ENCODE data around the gene RAD51B. TPM values are rescaled to one million over a fixed set of nuclear protein-coding genes. Genes with fewer than 3 reads are reported as not detected.
A peak's percentile ranks its signal among the peaks of the same experiment; 100 is the strongest.

RAD51B gene
- total RNA-seq, 1 experiment from 2014 or later = 23.3 TPM

- CTCF ChIA-PET = no interaction called here
- intact Hi-C loops (cut with micrococcal nuclease; ENCODE audit: unreplicated experiment) = no loop called here
Observed at GRCh38 chr14:68036202-68036601, 216.6 kb downstream of the RAD51B start.

GRCh38 chr14:68039593-68039992 is 220.0 kb downstream of the RAD51B start:
- intact Hi-C loops (cut with micrococcal nuclease; ENCODE audit: unreplicated experiment) = no loop called here
- no peaks in the 10 kb centered on the region for H3K9me3 ChIP-seq (ENCODE audit: low read depth, low read length, poor library complexity, severe bottlenecking)
- no peaks in the 10 kb centered on the region for H3K27me3 ChIP-seq (replicated peaks; ENCODE audit: insufficient read depth, low read depth, low read length, poor library complexity)
- no peak overlapping the region for H3K27ac ChIP-seq (ENCODE audit: low read depth, low read length, poor library complexity, severe bottlenecking)
- BruUV-seq (replicated peaks) = no TSS peak
- DNase-seq (ENCODE audit: low spot score) = peak; percentile 5
- H3K4me3 ChIP-seq (ENCODE audit: low read depth, low read length, poor library complexity, severe bottlenecking) = no peak overlapping the region
- H3K4me1 ChIP-seq (ENCODE audit: insufficient read depth, low read length, poor library complexity, severe bottlenecking) = no peaks in the 10 kb centered on the region
- ChIA-PET POLR2A (ENCODE audit: low non-redundant PET) (no interaction called here), CTCF (no interaction called here)
- TF ChIP-seq CTCF (conservative IDR thresholded peaks at IDR 0.05; ENCODE audit: low read depth, low read length) (no peak), EZH2 (IDR thresholded peaks at IDR 0.05; ENCODE audit: borderline replicate concordance, low read depth, low read length, poor library complexity, severe bottlenecking) (no peak)
- H3K36me3 ChIP-seq (ENCODE audit: insufficient read depth, low read length, poor library complexity, severe bottlenecking) = no peaks in the 10 kb centered on the region

More at GRCh38 chr14:68036202-68036601, 216.6 kb downstream of the RAD51B start:
- no peak overlapping the region for H3K27ac ChIP-seq (ENCODE audit: low read depth, low read length, poor library complexity, severe bottlenecking)
- no peaks in the 10 kb centered on the region for H3K27me3 ChIP-seq (replicated peaks; ENCODE audit: insufficient read depth, low read depth, low read length, poor library complexity)
- H3K36me3 ChIP-seq (ENCODE audit: insufficient read depth, low read length, poor library complexity, severe bottlenecking) = no peaks in the 10 kb centered on the region
- peaks cover 3% of the 10 kb centered on the region for H3K9me3 ChIP-seq (ENCODE audit: low read depth, low read length, poor library complexity, severe bottlenecking)
- H3K4me3 ChIP-seq (ENCODE audit: low read depth, low read length, poor library complexity, severe bottlenecking) = no peak overlapping the region
- no peaks in the 10 kb centered on the region for H3K4me1 ChIP-seq (ENCODE audit: insufficient read depth, low read length, poor library complexity, severe bottlenecking)
- DNase-seq (ENCODE audit: low spot score) = no peak
- POLR2A ChIA-PET (ENCODE audit: low non-redundant PET) = no interaction called here
- no TSS peak for BruUV-seq (replicated peaks)
- TF ChIP-seq EZH2 (IDR thresholded peaks at IDR 0.05; ENCODE audit: borderline replicate concordance, low read depth, low read length, poor library complexity, severe bottlenecking) = no peak
- no peak for TF ChIP-seq CTCF (conservative IDR thresholded peaks at IDR 0.05; ENCODE audit: low read depth, low read length)

GRCh38 chr14:68040633-68041369 is 221.2 kb downstream of the RAD51B start:
- Histone ChIP-seq H3K4me1 (ENCODE audit: insufficient read depth, low read length, poor library complexity, severe bottlenecking) (no peaks in the 10 kb centered on the region), H3K9me3 (ENCODE audit: low read depth, low read length, poor library complexity, severe bottlenecking) (no peaks in the 10 kb centered on the region), H3K27me3 (replicated peaks; ENCODE audit: insufficient read depth, low read depth, low read length, poor library complexity) (no peaks in the 10 kb centered on the region), H3K36me3 (ENCODE audit: insufficient read depth, low read length, poor library complexity, severe bottlenecking) (no peaks in the 10 kb centered on the region), H3K27ac (ENCODE audit: low read depth, low read length, poor library complexity, severe bottlenecking) (no peak overlapping the region), H3K4me3 (ENCODE audit: low read depth, low read length, poor library complexity, severe bottlenecking) (no peak overlapping the region)
- intact Hi-C loops (cut with micrococcal nuclease; ENCODE audit: unreplicated experiment) = no loop called here
- TF ChIP-seq CTCF (conservative IDR thresholded peaks at IDR 0.05; ENCODE audit: low read depth, low read length) = no peak
- no peak for TF ChIP-seq EZH2 (IDR thresholded peaks at IDR 0.05; ENCODE audit: borderline replicate concordance, low read depth, low read length, poor library complexity, severe bottlenecking)
- DNase-seq (ENCODE audit: low spot score) = no peak
- ChIA-PET CTCF (no interaction called here), POLR2A (ENCODE audit: low non-redundant PET) (no interaction called here)
- no TSS peak for BruUV-seq (replicated peaks)

All from A673 (cell line).